Activated effector memory CD4-positive, alpha-beta T cell treated with Interleukin-2 at 50 U/mL for 16 hours (primary cell): ENCODE measurements around the gene SIRT5.

Experiments used
- DNase-seq: peaks from one replicate; pipeline ENCODE4 v3.0.0-alpha.2; 2020

The SIRT5 gene

GRCh38 chr6:13590574-13591153 is 16.3 kb downstream of the SIRT5 start:
- DNase-seq, result no peak

GRCh38 chr6:13591205-13591921 is 17.0 kb downstream of the SIRT5 start:
- no peak for DNase-seq

GRCh38 chr6:13593103-13593502 is 18.7 kb downstream of the SIRT5 start:
- no peak for DNase-seq

GRCh38 chr6:13593720-13594119 is 19.3 kb downstream of the SIRT5 start:
- DNase-seq, result no peak

- DNase-seq, result no peak
These were observed 22.7 kb downstream of the SIRT5 start for GRCh38 chr6:13597073-13597472.

- DNase-seq, result no peak
These were observed 25.6 kb downstream of the SIRT5 start for GRCh38 chr6:13600036-13600435.

GRCh38 chr6:13604135-13604534 is 29.7 kb downstream of the SIRT5 start:
- no peak for DNase-seq

GRCh38 chr6:13604546-13605416 is 30.4 kb downstream of the SIRT5 start:
- DNase-seq, result no peak

- DNase-seq, result no peak
These were observed 31.2 kb downstream of the SIRT5 start for GRCh38 chr6:13605634-13606033.

- DNase-seq, result no peak
These were observed 37.3 kb downstream of the SIRT5 start for GRCh38 chr6:13611715-13612114.

GRCh38 chr6:13613029-13613594 is 38.7 kb downstream of the SIRT5 start:
- no peak for DNase-seq

GRCh38 chr6:13614126-13614925 is 39.9 kb downstream of the SIRT5 start:
- DNase-seq, result no peak

GRCh38 chr6:13614926-13615791 is 40.8 kb downstream of the SIRT5 start, which contains the start of gene NOL7:
TSS of gene NOL7 (plus strand) at chr6:13615335. CDS start at chr6:13615359, 24 bp downstream.
- peak; percentile 96 for DNase-seq

GRCh38 chr6:13615792-13616120 is 41.4 kb downstream of the SIRT5 start:
- peak; percentile 30 for DNase-seq

- DNase-seq, result no peak
These were observed 42.7 kb downstream of the SIRT5 start for GRCh38 chr6:13617066-13617465.

GRCh38 chr6:13624871-13625288 is 50.5 kb downstream of the SIRT5 start:
- DNase-seq, result no peak

GRCh38 chr6:13629459-13630116 is 55.2 kb downstream of the SIRT5 start:
- DNase-seq, result no peak

- no peak for DNase-seq
These were observed 56.1 kb downstream of the SIRT5 start for GRCh38 chr6:13630499-13630898.

- DNase-seq, result no peak
These were observed 58.9 kb downstream of the SIRT5 start for GRCh38 chr6:13633343-13633742.

- no peak for DNase-seq
These were observed 61.7 kb downstream of the SIRT5 start for GRCh38 chr6:13635948-13636658.
